ENCODE measurements around the gene LPO.

DNA sequence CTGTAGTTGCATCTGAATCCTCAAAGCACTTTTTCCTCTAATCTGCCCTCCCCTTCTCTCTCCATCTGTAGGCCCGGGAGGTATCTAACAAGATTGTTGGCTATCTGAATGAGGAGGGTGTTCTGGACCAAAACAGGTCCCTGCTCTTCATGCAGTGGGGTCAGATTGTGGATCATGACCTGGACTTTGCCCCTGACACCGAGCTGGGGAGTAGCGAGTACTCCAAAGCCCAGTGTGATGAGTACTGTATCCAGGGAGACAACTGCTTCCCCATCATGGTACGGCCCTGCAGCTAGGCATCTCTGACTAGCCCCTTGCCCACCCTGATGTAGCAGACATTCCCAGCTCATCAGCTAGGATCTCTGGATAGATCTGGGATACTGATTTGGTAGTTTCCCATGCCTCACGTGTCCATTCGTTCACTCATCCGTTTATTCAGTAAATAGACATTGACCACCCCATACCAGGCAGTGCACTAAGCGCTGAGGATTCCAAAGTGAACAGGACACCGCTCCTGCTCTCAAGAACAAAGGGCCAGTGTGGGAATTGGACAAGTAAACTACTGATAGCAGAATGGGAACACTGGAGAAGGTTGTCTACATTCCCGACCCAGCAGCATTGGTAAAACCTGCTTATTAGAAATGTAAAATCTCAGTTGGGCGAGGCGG, 12.1 kb downstream of the LPO start:
- TF ChIP-seq, protein P1, sequence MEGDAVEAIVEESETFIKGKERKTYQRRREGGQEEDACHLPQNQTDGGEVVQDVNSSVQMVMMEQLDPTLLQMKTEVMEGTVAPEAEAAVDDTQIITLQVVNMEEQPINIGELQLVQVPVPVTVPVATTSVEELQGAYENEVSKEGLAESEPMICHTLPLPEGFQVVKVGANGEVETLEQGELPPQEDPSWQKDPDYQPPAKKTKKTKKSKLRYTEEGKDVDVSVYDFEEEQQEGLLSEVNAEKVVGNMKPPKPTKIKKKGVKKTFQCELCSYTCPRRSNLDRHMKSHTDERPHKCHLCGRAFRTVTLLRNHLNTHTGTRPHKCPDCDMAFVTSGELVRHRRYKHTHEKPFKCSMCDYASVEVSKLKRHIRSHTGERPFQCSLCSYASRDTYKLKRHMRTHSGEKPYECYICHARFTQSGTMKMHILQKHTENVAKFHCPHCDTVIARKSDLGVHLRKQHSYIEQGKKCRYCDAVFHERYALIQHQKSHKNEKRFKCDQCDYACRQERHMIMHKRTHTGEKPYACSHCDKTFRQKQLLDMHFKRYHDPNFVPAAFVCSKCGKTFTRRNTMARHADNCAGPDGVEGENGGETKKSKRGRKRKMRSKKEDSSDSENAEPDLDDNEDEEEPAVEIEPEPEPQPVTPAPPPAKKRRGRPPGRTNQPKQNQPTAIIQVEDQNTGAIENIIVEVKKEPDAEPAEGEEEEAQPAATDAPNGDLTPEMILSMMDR (conservative IDR thresholded peaks at IDR 0.05 in 1 of 2, IDR thresholded peaks at IDR 0.05 in 1 of 2; ENCODE audit: extremely low read depth in 1 of 2, insufficient read depth in 1 of 2, low read depth in 1 of 2, low read length in 2 of 2) = no peak
- no peak for TF ChIP-seq EZH2 (IDR thresholded peaks at IDR 0.05; ENCODE audit: borderline replicate concordance, low read length)
